GM12892 (cell line): ENCODE data around the gene COL4A4.

Source experiments
- POLR2A ChIP-seq: IDR thresholded peaks from 2 replicates; pipeline ENCODE4 v1.6.1; 2011; ENCODE audit warnings: low read depth, low read length, control low read depth
- POLR2AphosphoS5 ChIP-seq: IDR thresholded peaks from 2 replicates; pipeline ENCODE4 v1.6.1; 2011; ENCODE audit warnings: low read depth, low read length, control low read depth
- TAF1 ChIP-seq: IDR thresholded peaks from 2 replicates; pipeline ENCODE4 v1.6.1; 2011; ENCODE audit warnings: low read depth, mild to moderate bottlenecking, control low read depth, low read length, borderline replicate concordance

- TF ChIP-seq POLR2A (no peak), TAF1 (no peak), POLR2AphosphoS5 (no peak)
These were observed 34.9 kb upstream of the COL4A4 start for GRCh38 chr2:227198866-227199265.
